ENCODE results near the gene HIPK3.
A peak's percentile ranks its signal among the peaks of the same experiment; 100 is the strongest.
"Not testable (repeated sequence)": the region's sequence is repeated elsewhere in the genome, so short reads cannot be mapped to it uniquely, and the experiment has no call there.

HIPK3 gene

DNA sequence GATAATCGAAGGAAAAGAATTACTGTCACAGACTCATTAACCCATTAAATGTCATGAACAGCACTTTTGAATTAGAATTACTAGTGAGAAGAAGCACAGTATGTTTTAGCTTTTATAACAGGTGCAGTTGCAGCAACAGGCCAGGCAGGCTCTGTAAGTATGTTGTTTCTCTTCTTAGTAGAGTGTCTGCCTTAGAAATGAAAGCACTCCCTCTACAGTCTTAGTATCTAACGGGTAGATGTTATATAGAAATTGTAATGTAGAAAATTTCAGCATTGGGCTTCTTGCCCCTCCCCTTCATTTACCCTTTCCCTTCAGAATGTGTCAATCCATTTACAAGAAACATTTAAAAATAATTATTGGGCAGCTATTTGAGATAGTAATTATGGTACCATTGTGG is 87.4 kb downstream of the HIPK3 start:
- TF ChIP-seq, protein P1, sequence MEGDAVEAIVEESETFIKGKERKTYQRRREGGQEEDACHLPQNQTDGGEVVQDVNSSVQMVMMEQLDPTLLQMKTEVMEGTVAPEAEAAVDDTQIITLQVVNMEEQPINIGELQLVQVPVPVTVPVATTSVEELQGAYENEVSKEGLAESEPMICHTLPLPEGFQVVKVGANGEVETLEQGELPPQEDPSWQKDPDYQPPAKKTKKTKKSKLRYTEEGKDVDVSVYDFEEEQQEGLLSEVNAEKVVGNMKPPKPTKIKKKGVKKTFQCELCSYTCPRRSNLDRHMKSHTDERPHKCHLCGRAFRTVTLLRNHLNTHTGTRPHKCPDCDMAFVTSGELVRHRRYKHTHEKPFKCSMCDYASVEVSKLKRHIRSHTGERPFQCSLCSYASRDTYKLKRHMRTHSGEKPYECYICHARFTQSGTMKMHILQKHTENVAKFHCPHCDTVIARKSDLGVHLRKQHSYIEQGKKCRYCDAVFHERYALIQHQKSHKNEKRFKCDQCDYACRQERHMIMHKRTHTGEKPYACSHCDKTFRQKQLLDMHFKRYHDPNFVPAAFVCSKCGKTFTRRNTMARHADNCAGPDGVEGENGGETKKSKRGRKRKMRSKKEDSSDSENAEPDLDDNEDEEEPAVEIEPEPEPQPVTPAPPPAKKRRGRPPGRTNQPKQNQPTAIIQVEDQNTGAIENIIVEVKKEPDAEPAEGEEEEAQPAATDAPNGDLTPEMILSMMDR (conservative IDR thresholded peaks at IDR 0.05), result peak; percentile 41; the same call in 1 of the 2 replicates
- no peak overlapping the region for H3K27ac ChIP-seq

DNA sequence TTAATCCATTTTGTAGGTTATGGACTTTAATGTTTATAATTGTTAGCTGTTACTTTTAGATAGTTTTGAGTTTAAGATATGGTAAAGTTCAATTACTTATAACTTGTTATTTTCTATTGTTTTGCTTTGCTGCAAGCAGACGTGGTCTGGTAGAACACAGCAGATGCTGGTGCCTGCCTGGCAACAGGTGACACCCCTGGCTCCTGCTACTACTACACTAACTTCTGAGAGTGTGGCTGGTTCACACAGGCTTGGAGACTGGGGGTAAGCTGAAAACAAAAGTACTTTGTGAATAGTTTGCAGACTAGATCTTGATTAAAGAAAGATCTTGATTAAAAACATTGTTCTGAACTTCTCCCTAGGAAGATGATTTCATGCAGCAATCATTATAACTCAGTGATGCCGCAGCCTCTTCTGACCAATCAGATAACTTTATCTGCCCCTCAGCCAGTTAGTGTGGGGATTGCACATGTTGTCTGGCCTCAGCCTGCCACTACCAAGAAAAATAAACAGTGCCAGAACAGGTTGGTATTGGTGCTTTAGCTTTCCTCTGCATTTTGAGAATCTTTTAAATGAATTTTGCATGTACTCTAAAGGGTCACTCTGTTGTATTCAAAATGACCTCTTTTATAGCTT is 90.4 kb downstream of the HIPK3 start:
- no peak overlapping the region for H3K27ac ChIP-seq
- TF ChIP-seq, protein P1 (conservative IDR thresholded peaks at IDR 0.05), result no peak

DNA sequence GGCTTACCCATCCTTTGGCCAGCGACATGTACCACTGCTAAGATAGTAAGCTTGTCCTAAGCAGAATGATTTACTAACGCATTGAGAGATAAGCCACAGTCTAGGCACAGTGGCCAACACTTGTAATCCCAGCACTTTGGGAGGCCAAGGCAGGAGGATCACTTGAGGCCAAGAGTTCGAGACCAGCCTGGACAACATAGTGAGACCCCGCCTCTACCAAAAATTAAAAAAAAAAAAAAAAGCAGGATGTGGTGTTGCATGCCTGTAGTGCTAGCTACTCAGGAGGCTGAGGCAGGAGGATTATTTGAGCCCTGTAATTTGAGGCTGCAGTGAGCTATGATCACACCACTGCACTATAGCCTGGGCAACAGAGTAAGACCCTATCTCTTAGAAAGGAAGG is 93.1 kb downstream of the HIPK3 start:
- TF ChIP-seq, protein P1 (conservative IDR thresholded peaks at IDR 0.05), result no peak
- H3K27ac ChIP-seq, result no peak overlapping the region

DNA sequence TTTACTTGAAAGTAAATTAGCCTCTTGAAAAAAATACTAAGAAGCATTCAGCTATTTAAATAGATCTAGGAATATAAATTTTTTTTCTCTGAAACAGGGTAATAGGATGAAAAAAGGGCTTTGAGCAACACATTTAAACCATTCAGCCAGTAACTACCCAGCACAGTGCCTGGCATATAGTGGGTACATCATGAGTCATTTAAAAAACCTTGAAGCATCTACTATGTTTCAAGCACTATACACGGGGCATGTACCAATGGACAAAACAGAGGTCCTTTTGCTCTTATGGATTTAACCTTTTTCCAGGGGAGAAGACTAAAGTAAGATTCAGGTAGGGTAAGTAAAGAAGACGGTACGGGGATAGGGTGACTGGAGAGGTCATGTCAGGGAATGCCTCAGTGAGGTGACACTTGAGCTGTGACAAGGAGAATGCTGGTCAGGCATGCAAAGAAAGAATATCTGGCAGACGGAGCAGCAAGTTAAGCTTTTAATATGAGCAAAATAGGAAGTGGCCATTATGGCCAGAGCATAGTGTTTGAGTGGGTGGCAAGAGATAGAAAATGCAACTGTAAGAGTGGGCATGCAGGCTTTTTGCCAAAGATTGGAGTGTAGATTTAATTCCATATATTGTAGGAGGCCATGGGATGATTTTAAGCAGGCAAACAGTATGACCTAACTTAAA is 101.1 kb downstream of the HIPK3 start:
- TF ChIP-seq, protein P1 (conservative IDR thresholded peaks at IDR 0.05), result no peak
- H3K27ac ChIP-seq, result no peak overlapping the region

DNA sequence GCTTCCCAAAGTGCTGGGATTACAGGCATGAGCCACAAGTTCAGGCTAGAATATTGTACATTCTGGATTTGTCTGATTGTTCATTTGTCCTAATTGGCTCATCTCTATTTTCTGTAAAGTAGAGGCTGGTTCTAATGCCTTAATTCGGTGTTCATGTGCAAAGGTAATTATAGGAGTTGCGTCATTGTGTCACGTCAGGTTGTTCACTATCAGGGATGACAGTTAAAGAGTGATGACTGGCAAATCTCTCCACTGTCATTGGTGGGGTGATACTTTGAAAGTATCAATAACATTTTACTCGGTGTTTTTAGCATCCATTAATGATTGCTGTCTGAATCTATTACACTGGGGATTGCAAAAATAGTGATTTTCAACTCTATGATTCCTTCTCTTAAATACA is 103.5 kb downstream of the HIPK3 start:
- TF ChIP-seq, protein P1 (conservative IDR thresholded peaks at IDR 0.05), result no peak
- no peak overlapping the region for H3K27ac ChIP-seq

DNA sequence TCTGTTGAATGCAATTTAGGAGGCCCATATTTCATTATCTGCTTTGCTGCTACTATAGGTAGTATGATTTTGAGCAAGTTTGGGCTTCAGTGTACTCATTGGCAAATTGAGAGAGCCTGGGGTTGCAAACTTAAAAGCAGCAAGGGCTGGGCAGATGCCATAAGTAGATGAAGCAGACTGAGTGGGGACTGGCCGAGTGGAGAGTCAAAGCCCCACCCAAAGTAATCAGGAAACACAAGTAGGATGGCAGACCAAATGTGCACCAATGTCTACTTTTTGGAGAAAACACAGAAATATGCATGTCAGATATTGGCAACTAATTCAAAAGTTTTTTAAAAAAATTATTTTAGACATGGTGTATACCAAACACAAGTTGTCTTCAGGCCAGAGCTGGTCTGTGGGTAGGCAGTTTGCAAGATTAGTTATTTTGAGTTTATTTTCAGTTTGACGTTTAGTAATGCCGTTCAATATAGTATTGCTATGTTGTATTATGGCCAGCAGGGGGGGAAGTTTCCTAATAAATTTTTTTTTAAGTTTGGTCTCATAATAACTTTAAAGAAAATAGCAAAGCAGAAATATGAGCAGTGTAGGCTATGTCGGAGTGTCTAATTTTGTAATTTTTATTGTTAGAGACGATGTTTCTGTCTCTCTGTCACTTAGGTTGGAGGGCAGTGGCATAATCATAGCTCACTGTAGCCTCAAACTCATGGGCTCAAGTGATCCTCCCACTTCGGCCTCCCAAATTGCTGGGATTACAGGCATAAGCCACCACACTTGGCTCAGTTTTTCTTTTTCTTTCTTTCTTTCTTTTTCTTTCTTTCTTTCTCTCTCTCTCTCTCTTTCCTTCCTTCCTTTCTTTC is 105.1 kb downstream of the HIPK3 start:
- H3K27ac ChIP-seq, result no peak overlapping the region
- TF ChIP-seq, protein P1 (conservative IDR thresholded peaks at IDR 0.05), result peak; percentile 67

DNA sequence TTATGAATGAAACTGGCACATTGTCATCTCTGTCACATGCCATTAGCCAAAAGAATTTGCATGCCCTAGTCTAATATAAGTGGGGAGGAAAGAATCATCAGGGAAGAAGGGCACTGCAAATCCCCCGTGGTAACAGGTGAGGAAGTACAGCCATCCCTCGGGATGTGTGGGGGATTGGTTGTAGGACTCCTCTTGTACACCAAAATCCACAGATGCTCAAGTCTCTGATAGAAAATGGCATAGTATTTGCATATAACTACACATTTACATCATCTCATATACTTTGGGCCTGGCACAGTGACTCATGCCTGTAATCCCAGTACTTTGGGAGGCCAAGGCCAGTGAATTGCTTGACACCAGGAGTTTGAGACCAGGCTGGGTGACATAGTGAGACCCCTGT is 109.7 kb downstream of the HIPK3 start:
- no peak overlapping the region for H3K27ac ChIP-seq
- TF ChIP-seq, protein P1 (conservative IDR thresholded peaks at IDR 0.05), result no peak

DNA sequence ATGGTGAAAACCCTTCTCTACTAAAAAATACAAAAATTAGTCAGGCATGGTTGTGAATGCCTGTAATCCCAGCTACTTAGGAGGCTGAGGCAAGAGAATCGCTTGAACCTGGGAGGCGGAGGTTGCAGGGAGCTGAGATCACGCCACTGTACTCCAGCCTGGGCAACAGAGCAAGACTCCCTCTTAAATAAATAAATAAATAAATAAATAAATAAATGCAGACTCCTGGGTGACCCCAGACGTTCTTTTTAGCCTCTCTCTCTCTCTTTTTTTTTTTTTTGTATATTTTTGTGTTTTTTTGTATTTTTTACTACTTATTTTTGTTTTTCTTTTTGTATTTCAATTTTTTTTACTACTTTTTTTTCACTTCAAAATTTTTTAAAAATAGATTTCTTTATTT is 111.3 kb downstream of the HIPK3 start:
- not testable (repeated sequence) for H3K27ac ChIP-seq
